Activated CD4-positive, alpha-beta T cell treated with anti-CD3 and anti-CD28 coated beads, Interleukin-2, amount 50 U/mL, for 48 hours (primary cell): ENCODE measurements around the gene TMEM127.
A peak's percentile ranks its signal among the peaks of the same experiment; 100 is the strongest.
"Not testable (repeated sequence)": the region's sequence is repeated elsewhere in the genome, so short reads cannot be mapped to it uniquely, and the experiment has no call there.

Experiments
- DNase-seq, 2 experiments: peaks; one replicate each; pipeline ENCODE4 v3.0.0-alpha.2; 2020

The TMEM127 gene

GRCh38 chr2:96262306-96262705 lies 3.5 kb downstream of the TMEM127 start:
- DNase-seq: no peak

GRCh38 chr2:96261328-96262003 lies 4.3 kb downstream of the TMEM127 start:
- DNase-seq: no peak

- peak; percentile 26 to 42 for DNase-seq
These were observed 5.2 kb downstream of the TMEM127 start for GRCh38 chr2:96260387-96261260.

- no peak for DNase-seq
These were observed 6.3 kb downstream of the TMEM127 start for GRCh38 chr2:96259497-96259921.

- DNase-seq: no peak
These were observed 7.4 kb downstream of the TMEM127 start for GRCh38 chr2:96258166-96259022.

- DNase-seq: not testable (repeated sequence)
These were observed 8.1 kb downstream of the TMEM127 start for GRCh38 chr2:96257744-96258143.

GRCh38 chr2:96256611-96257113 lies 9.1 kb downstream of the TMEM127 start:
- no peak for DNase-seq

GRCh38 chr2:96254571-96254970 lies 11.2 kb downstream of the TMEM127 start:
- DNase-seq: no peak

GRCh38 chr2:96253006-96253405 lies 12.8 kb downstream of the TMEM127 start:
- DNase-seq: no peak

GRCh38 chr2:96252526-96252925 lies 13.3 kb downstream of the TMEM127 start:
- DNase-seq: no peak

GRCh38 chr2:96251721-96252292 lies 14.0 kb downstream of the TMEM127 start:
- no peak for DNase-seq

GRCh38 chr2:96250188-96250587 lies 15.6 kb downstream of the TMEM127 start:
- DNase-seq: no peak

- DNase-seq: no peak
These were observed 16.1 kb downstream of the TMEM127 start for GRCh38 chr2:96249654-96250053.

- DNase-seq: no peak
These were observed 17.2 kb downstream of the TMEM127 start for GRCh38 chr2:96248624-96249023.

- DNase-seq: no peak
These were observed 17.9 kb downstream of the TMEM127 start for GRCh38 chr2:96247896-96248295.

GRCh38 chr2:96247009-96247408 lies 18.8 kb downstream of the TMEM127 start:
- no peak for DNase-seq

GRCh38 chr2:96245609-96246390 lies 20.0 kb downstream of the TMEM127 start:
- DNase-seq: no peak

GRCh38 chr2:96243843-96244242 lies 22.0 kb downstream of the TMEM127 start:
- DNase-seq: no peak

GRCh38 chr2:96241900-96242611 lies 23.7 kb downstream of the TMEM127 start:
- DNase-seq: peak; percentile 63 to 76

GRCh38 chr2:96241227-96241626 lies 24.6 kb downstream of the TMEM127 start:
- no peak for DNase-seq
